Activated naive CD4-positive, alpha-beta T cell treated with anti-CD3 and anti-CD28 coated beads, Interleukin-2, amount 50 U/mL, for 72 hours (primary cell): ENCODE data around the gene PHF24. TPM values are rescaled to one million over a fixed set of nuclear protein-coding genes. Genes with fewer than 3 reads are reported as not detected.

ENCODE experiments used
- ATAC-seq, 2 donors: fragments of 150-1000 bp; cut with Tn5 transposase; 2 replicates each; pipeline ENCODE4 v1.10.0; 2021; ENCODE audit warnings: mild to moderate bottlenecking in 2 of 2, moderate library complexity in 2 of 2
- DNase-seq, 2 donors: peaks; one replicate each; pipeline ENCODE4 v3.0.0; 2021 to 2022; ENCODE audit warnings: low spot score in 2 of 2
- H3K27ac Mint-ChIP-seq, 2 donors: one replicate each; pipeline ENCODE4 v1.8.0; 2022; ENCODE audit warnings: mild to moderate bottlenecking in 2 of 2, mixed read lengths in 2 of 2
- H3K36me3 Mint-ChIP-seq, 2 donors: one replicate each; pipeline ENCODE4 v1.8.0; 2022; ENCODE audit warnings: mixed read lengths in 2 of 2
- H3K9me3 Mint-ChIP-seq, 2 donors: one replicate each; pipeline ENCODE4 v1.8.0; 2022; ENCODE audit warnings: mixed read lengths in 2 of 2
- total RNA-seq, 2 donors: library from RNA; stranded (reverse); gene quantifications; one replicate each; pipeline ENCODE4 v1.2.3, GENCODE V29; 2022

PHF24 gene
- total RNA-seq, 2 donors from 2014 or later: 0.06 to 0.09 TPM

GRCh38 chr9:34974664-34975063 is 16.6 kb downstream of the PHF24 start:
- H3K36me3 Mint-ChIP-seq: no peaks in the 10 kb centered on the region
- DNase-seq: no peak
- ATAC-seq: peak; percentile 18 to 38
- H3K9me3 Mint-ChIP-seq: no peaks in the 10 kb centered on the region
- H3K27ac Mint-ChIP-seq: no peak overlapping the region

GRCh38 chr9:34976441-34976840 is 18.4 kb downstream of the PHF24 start:
- ATAC-seq (no peak), DNase-seq (no peak)
- Mint-ChIP-seq H3K27ac (peak overlapping the region in 1 of 2 donors; percentile 83), H3K9me3 (no peaks in the 10 kb centered on the region), H3K36me3 (no peaks in the 10 kb centered on the region)

GRCh38 chr9:34976992-34977391 is 18.9 kb downstream of the PHF24 start:
- Mint-ChIP-seq H3K9me3 (no peaks in the 10 kb centered on the region), H3K27ac (no peak overlapping the region), H3K36me3 (no peaks in the 10 kb centered on the region)
- ATAC-seq (no peak), DNase-seq (no peak)

- H3K9me3 Mint-ChIP-seq: no peaks in the 10 kb centered on the region
- no peaks in the 10 kb centered on the region for H3K36me3 Mint-ChIP-seq
- no peak overlapping the region for H3K27ac Mint-ChIP-seq
- ATAC-seq (no peak), DNase-seq (no peak)
These were observed 22.2 kb downstream of the PHF24 start for GRCh38 chr9:34980181-34980761.

- H3K27ac Mint-ChIP-seq: peak overlapping the region in 1 of 2 donors; percentile 20
- DNase-seq (no peak), ATAC-seq (no peak)
- H3K36me3 Mint-ChIP-seq: no peaks in the 10 kb centered on the region
- H3K9me3 Mint-ChIP-seq: no peaks in the 10 kb centered on the region
These were observed 24.3 kb downstream of the PHF24 start for GRCh38 chr9:34982361-34982760.

- ATAC-seq (no peak), DNase-seq (no peak)
- Mint-ChIP-seq H3K9me3 (no peaks in the 10 kb centered on the region), H3K27ac (peak overlapping the region in 1 of 2 donors; percentile 20), H3K36me3 (no peaks in the 10 kb centered on the region)
These were observed 25.1 kb downstream of the PHF24 start for GRCh38 chr9:34983209-34983608.

- H3K27ac Mint-ChIP-seq: peak overlapping the region in 1 of 2 donors; percentile 20
- DNase-seq: no peak
- ATAC-seq: no peak
- no peaks in the 10 kb centered on the region for H3K9me3 Mint-ChIP-seq
- H3K36me3 Mint-ChIP-seq: peaks cover 0 to 6% of the 10 kb centered on the region in 2 donors
These were observed 26.0 kb downstream of the PHF24 start for GRCh38 chr9:34984049-34984448.

GRCh38 chr9:34985311-34985899 is 27.3 kb downstream of the PHF24 start:
- DNase-seq (peak in 1 of 2 donors; percentile 69), ATAC-seq (no peak)
- H3K9me3 Mint-ChIP-seq: no peaks in the 10 kb centered on the region
- peaks cover 0 to 8% of the 10 kb centered on the region in 2 donors for H3K36me3 Mint-ChIP-seq
- H3K27ac Mint-ChIP-seq: peak overlapping the region; percentile 60 to 98

GRCh38 chr9:34986540-34987047 is 28.5 kb downstream of the PHF24 start:
- Mint-ChIP-seq H3K9me3 (no peaks in the 10 kb centered on the region), H3K36me3 (peaks cover 0 to 14% of the 10 kb centered on the region in 2 donors), H3K27ac (peak overlapping the region; percentile 27 to 98)
- DNase-seq (no peak), ATAC-seq (peak; percentile 10 to 12)

GRCh38 chr9:34987160-34987901 is 29.2 kb downstream of the PHF24 start:
- Mint-ChIP-seq H3K27ac (peak overlapping the region; percentile 27 to 98), H3K36me3 (peaks cover 0 to 14% of the 10 kb centered on the region in 2 donors), H3K9me3 (no peaks in the 10 kb centered on the region)
- no peak for DNase-seq
- ATAC-seq: no peak

- Mint-ChIP-seq H3K9me3 (no peaks in the 10 kb centered on the region), H3K36me3 (peaks cover 0 to 14% of the 10 kb centered on the region in 2 donors), H3K27ac (peak overlapping the region; percentile 96 to 98)
- ATAC-seq (no peak), DNase-seq (peak in 1 of 2 donors; percentile 74)
These were observed 30.3 kb downstream of the PHF24 start for GRCh38 chr9:34988218-34989002.

- Mint-ChIP-seq H3K9me3 (no peaks in the 10 kb centered on the region), H3K36me3 (peaks cover 0 to 14% of the 10 kb centered on the region in 2 donors), H3K27ac (peak within 1 kb of the TSS; percentile 96 to 98)
- ATAC-seq (peak; percentile 87 to 91), DNase-seq (peak; percentile 98 to 99)
These were observed 31.2 kb downstream of the PHF24 start, which contains the start of gene DNAJB5 for GRCh38 chr9:34989003-34989945. TSS of gene DNAJB5 (plus strand) at chr9:34989745. CDS start at chr9:34990631, 886 bp downstream.

- Mint-ChIP-seq H3K9me3 (no peaks in the 10 kb centered on the region), H3K36me3 (peaks cover 0 to 14% of the 10 kb centered on the region in 2 donors), H3K27ac (peak overlapping the region; percentile 82 to 98)
- DNase-seq (peak in 1 of 2 donors; percentile 67), ATAC-seq (peak; percentile 1 to 2)
These were observed 32.0 kb downstream of the PHF24 start for GRCh38 chr9:34989946-34990635.

- DNase-seq (no peak), ATAC-seq (no peak)
- no peaks in the 10 kb centered on the region for H3K9me3 Mint-ChIP-seq
- peaks cover 0 to 14% of the 10 kb centered on the region in 2 donors for H3K36me3 Mint-ChIP-seq
- peak overlapping the region; percentile 57 to 98 for H3K27ac Mint-ChIP-seq
These were observed 33.0 kb downstream of the PHF24 start for GRCh38 chr9:34990908-34991606.
